Esophagus squamous epithelium (tissue), 5 donors: ENCODE data around the gene KAT2B. TPM values are rescaled to one million over a fixed set of nuclear protein-coding genes. Genes with fewer than 3 reads are reported as not detected.
"Not testable (repeated sequence)": the region's sequence is repeated elsewhere in the genome, so short reads cannot be mapped to it uniquely, and the experiment has no call there.

Experiments used
- DNase-seq: peaks from one replicate; lab custom pipeline; 2025; lab: John Stamatoyannopoulos, UW
- H3K27ac ChIP-seq, 4 donors: fragments of 200-600 bp; sonication (generic); one replicate each; pipeline ENCODE4 v1.5.1; 2016 to 2019; ENCODE audit warnings: mild to moderate bottlenecking in 1 of 4
- H3K27me3 ChIP-seq, 4 donors: fragments of 200-600 bp; sonication (generic); 1 replicate in 3 of 4; 2 replicates in 1 of 4; pipeline versions ENCODE4 v1.5.1 to v1.6.0; 2017 to 2021; ENCODE audit warnings: antibody characterized with exemption in 1 of 4
- H3K36me3 ChIP-seq, 3 donors: fragments of 200-600 bp; sonication (generic); one replicate each; pipeline ENCODE4 v1.5.1; 2016 to 2019
- H3K4me1 ChIP-seq, 3 donors: fragments of 200-600 bp; sonication (generic); one replicate each; pipeline ENCODE4 v1.5.1; 2017 to 2019
- H3K4me3 ChIP-seq, 4 donors: fragments of 200-600 bp; sonication (generic); 1 replicate in 3 of 4; 2 replicates in 1 of 4; pipeline ENCODE4 v1.5.1; 2016 to 2019; ENCODE audit warnings: mild to moderate bottlenecking in 2 of 4, moderate library complexity in 1 of 4
- H3K9me3 ChIP-seq, 3 donors: fragments of 200-600 bp; sonication (generic); one replicate each; pipeline ENCODE4 v1.5.1; 2016 to 2019
- POLR2A ChIP-seq, 4 donors: fragments of 450-650 bp; IDR thresholded peaks; one replicate each; pipeline ENCODE4 v1.6.1; 2017; ENCODE audit warnings: antibody characterized with exemption in 4 of 4, mild to moderate bottlenecking in 4 of 4, moderate library complexity in 3 of 4
- WGBS, 2 donors: methylation state at CpG; one replicate each; pipeline ENCODE4 v1.1.5; 2018; 5-methylcytosine and 5-hydroxymethylcytosine counted together
- intact Hi-C: fragments of 100-400 bp; cut with DNase I; formaldehyde crosslinking; loops from one replicate; pipeline ENCODE4 v1.15.0; 2022
- total RNA-seq, 4 donors: library from RNA; depleted of rRNA; stranded (reverse); fragments of >200 nt; gene quantifications; one replicate each; pipeline ENCODE4 v1.1.0, GENCODE V29; 2016
- TF ChIP-seq, protein P1 (sequence below), 6 experiments: fragments of 450-650 bp in 4 of 6; fragments of 200-600 bp in 2 of 6; sonication (generic) in 2 of 6; IDR thresholded peaks; one replicate each; pipeline ENCODE4 v1.5.1; 2016 to 2019; ENCODE audit warnings: antibody characterized with exemption in 6 of 6, mild to moderate bottlenecking in 4 of 6, moderate library complexity in 4 of 6
- donor health status: DM: yes; HTN: yes; CAD: no.

The KAT2B gene
- total RNA-seq, 4 donors from 2014 or later: 20.0 to 27.1 (median 23.8) TPM

DNA sequence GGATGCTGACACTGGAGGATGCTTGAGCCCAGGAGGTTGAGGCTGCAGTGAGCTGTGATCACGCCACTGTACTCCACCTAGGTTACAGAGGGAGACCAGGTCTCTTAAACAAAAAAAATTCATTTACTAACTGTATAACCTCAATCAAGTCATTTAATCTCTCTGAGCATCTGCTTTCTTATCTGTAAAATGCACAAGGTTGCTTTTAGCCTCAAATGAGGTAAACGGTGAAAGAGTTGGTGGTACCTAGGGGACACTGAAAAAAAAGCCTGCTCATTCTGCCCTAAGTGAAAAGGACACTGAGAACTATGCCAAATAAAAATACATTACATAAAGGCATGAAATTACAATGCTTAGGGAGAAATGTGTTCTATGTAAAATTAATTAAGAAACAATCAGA, 31.6 kb upstream of the KAT2B start:
- Histone ChIP-seq H3K9me3 (no peaks in the 10 kb centered on the region), H3K27ac (no peak overlapping the region), H3K4me3 (no peak overlapping the region), H3K4me1 (peaks cover 0 to 7% (median 4%) of the 10 kb centered on the region in 3 donors), H3K36me3 (no peaks in the 10 kb centered on the region), H3K27me3 (no peaks in the 10 kb centered on the region)
- DNase-seq: no peak
- no peak for TF ChIP-seq POLR2A (IDR thresholded peaks at IDR 0.05)
- TF ChIP-seq, protein P1, sequence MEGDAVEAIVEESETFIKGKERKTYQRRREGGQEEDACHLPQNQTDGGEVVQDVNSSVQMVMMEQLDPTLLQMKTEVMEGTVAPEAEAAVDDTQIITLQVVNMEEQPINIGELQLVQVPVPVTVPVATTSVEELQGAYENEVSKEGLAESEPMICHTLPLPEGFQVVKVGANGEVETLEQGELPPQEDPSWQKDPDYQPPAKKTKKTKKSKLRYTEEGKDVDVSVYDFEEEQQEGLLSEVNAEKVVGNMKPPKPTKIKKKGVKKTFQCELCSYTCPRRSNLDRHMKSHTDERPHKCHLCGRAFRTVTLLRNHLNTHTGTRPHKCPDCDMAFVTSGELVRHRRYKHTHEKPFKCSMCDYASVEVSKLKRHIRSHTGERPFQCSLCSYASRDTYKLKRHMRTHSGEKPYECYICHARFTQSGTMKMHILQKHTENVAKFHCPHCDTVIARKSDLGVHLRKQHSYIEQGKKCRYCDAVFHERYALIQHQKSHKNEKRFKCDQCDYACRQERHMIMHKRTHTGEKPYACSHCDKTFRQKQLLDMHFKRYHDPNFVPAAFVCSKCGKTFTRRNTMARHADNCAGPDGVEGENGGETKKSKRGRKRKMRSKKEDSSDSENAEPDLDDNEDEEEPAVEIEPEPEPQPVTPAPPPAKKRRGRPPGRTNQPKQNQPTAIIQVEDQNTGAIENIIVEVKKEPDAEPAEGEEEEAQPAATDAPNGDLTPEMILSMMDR (IDR thresholded peaks at IDR 0.05): no peak
- WGBS, 2 donors: 64 to 78% methylated on average over 2 of the region's 2 CpGs
- intact Hi-C loops: no loop called here

DNA sequence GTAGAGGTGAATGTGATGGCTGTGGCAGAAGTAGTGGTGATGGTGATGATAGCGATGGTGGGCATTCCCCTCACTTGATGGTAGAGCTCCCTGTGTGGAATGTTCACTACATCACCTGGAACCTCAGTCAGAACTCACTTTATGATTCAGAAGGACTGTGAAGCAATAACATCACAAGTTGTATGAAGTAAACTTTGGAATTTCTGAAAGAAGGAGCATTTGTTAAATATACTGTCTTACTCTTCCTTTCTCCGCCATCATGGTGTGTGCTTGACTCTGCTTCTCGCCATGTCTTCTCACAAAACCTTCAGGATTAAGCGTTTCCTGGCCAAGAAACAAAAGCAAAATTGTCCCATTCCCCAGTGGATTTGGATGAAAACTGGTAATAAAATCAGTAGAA, 28.1 kb upstream of the KAT2B start, which contains the start of gene PP2D1:
Gene PP2D1, minus strand, starts transcription at position 101 of the 400 bp plus-strand sequence. CDS start 192 bp downstream, outside the sequence.
- no peak for TF ChIP-seq POLR2A (IDR thresholded peaks at IDR 0.05)
- TF ChIP-seq, protein P1 (IDR thresholded peaks at IDR 0.05): no peak
- H3K27me3 ChIP-seq: no peaks in the 10 kb centered on the region
- H3K27ac ChIP-seq: no peak within 1 kb of the TSS
- peaks cover 0 to 12% (median 4%) of the 10 kb centered on the region in 3 donors for H3K4me1 ChIP-seq
- H3K9me3 ChIP-seq: no peaks in the 10 kb centered on the region
- intact Hi-C loops: no loop called here
- H3K4me3 ChIP-seq: no peak within 1 kb of the TSS
- WGBS, 2 donors: 95% methylated on average over 4 of the region's 4 CpGs
- H3K36me3 ChIP-seq: no peaks in the 10 kb centered on the region
- DNase-seq: no peak

DNA sequence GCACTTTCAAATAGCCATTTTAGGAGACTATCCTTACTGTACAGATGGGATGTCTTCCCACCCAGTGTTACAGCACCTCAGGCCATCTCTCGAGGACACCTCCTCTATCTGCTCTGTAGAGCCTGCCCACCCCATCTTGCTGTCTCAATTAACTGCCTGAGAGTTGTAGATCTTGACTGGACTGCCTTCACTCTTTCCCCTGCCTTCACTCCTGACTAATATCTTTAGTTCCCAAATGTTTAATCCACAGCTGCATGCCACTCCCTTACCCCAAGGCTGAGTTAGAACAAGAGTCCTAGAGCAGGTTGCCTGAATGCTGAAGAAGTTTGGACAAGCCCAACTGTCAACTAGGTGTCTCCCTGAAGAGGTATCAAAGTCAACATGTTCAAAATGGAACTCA, 26.9 kb upstream of the KAT2B start:
- TF ChIP-seq, protein P1 (IDR thresholded peaks at IDR 0.05): no peak
- TF ChIP-seq POLR2A (IDR thresholded peaks at IDR 0.05): no peak
- 63 to 70% methylated on average over 1 of the region's 1 CpG for WGBS, 2 donors

DNA sequence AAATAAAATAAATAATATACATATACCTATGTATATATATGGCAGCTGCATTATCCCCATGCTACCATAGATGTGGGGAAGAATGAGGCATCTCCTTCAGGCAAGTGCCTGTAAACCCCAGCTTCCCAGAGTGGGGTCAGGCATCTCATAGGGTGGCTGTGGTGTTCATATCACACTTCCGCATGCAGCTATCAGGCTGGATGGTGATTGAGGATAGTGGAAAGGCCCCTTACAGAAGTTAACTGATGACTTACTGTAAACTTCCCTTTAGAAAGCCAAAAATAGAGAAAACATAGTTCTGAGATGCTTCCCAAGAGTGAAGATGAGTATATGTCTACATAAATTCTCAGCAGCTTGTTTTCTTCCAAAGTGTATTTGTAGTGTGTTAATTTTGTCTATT, 24.7 kb upstream of the KAT2B start:
- intact Hi-C loops: no loop called here
- Histone ChIP-seq H3K27ac (no peak overlapping the region), H3K4me1 (peaks cover 0 to 12% (median 4%) of the 10 kb centered on the region in 3 donors), H3K4me3 (no peak overlapping the region), H3K36me3 (no peaks in the 10 kb centered on the region), H3K27me3 (no peaks in the 10 kb centered on the region), H3K9me3 (no peaks in the 10 kb centered on the region)
- WGBS, 2 donors: 96 to 100% methylated on average over 1 of the region's 1 CpG
- TF ChIP-seq POLR2A (IDR thresholded peaks at IDR 0.05): no peak
- TF ChIP-seq, protein P1 (IDR thresholded peaks at IDR 0.05): no peak
- no peak for DNase-seq

More for the DNA sequence above, 26.9 kb upstream of the KAT2B start:
- Histone ChIP-seq H3K4me3 (no peak overlapping the region), H3K27ac (no peak overlapping the region), H3K9me3 (no peaks in the 10 kb centered on the region), H3K4me1 (peaks cover 0 to 12% (median 4%) of the 10 kb centered on the region in 3 donors), H3K36me3 (no peaks in the 10 kb centered on the region), H3K27me3 (no peaks in the 10 kb centered on the region)
- DNase-seq: no peak
- intact Hi-C loops: no loop called here

DNA sequence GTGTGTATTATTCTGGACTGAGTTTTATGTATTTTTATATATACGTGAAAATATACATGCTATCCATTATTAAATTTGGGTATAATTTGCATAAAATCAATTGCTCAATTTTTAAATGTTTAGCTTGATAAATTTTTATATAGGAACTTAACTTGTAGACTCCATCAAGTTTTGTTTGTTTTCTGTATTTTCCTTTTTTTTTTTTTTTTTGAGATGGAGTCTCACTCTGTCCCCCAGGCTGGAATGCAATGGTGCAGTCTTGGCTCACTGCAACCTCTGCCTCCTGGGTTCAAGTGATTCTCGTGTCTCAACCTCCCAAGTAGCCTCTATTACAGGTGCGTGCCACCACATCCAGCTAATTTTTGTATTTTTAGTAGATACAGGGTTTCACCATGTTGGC, 24.2 kb upstream of the KAT2B start:
- H3K27ac ChIP-seq, DNase-seq, H3K36me3 ChIP-seq, H3K9me3 ChIP-seq, H3K27me3 ChIP-seq, H3K4me3 ChIP-seq, intact Hi-C loops: not testable (repeated sequence)
- H3K4me1 ChIP-seq: peaks cover 0 to 12% (median 4%) of the 10 kb centered on the region in 3 donors
- WGBS, 2 donors: 89 to 92% methylated on average over 3 of the region's 3 CpGs
